ENCODE results near the gene EIF4E3.

The EIF4E3 gene

GRCh38 chr3:71636001-71636400 lies 89.2 kb downstream of the EIF4E3 start:
- no peak for ATAC-seq
- no peak for TF ChIP-seq ZFP3 (CRISPR knock-in tag; IDR thresholded peaks at IDR 0.05)
- TF ChIP-seq TCF4 (CRISPR knock-in tag; IDR thresholded peaks at IDR 0.05; ENCODE audit: borderline replicate concordance): no peak
- no peak for TF ChIP-seq ZNF70 (CRISPR knock-in tag; IDR thresholded peaks at IDR 0.05)

- TF ChIP-seq TOX (CRISPR knock-in tag; IDR thresholded peaks at IDR 0.05; ENCODE audit: borderline replicate concordance) (no peak), CREB5 (CRISPR knock-in tag; IDR thresholded peaks at IDR 0.05; ENCODE audit: low read depth) (no peak), CSDC2 (CRISPR knock-in tag; IDR thresholded peaks at IDR 0.05) (no peak), ZFP3 (CRISPR knock-in tag; IDR thresholded peaks at IDR 0.05) (no peak), RARB (CRISPR knock-in tag; IDR thresholded peaks at IDR 0.05) (no peak), PPARA (CRISPR knock-in tag; IDR thresholded peaks at IDR 0.05; ENCODE audit: borderline replicate concordance) (no peak), ZFP30 (CRISPR knock-in tag; IDR thresholded peaks at IDR 0.05) (no peak), BACH2 (CRISPR knock-in tag; IDR thresholded peaks at IDR 0.05; ENCODE audit: borderline replicate concordance) (no peak), GLIS3 (CRISPR knock-in tag; IDR thresholded peaks at IDR 0.05) (no peak), ZNF565 (CRISPR knock-in tag; conservative IDR thresholded peaks at IDR 0.05; ENCODE audit: low read depth) (no peak), CSRNP3 (CRISPR knock-in tag; IDR thresholded peaks at IDR 0.05) (no peak), ESRRG (CRISPR knock-in tag; IDR thresholded peaks at IDR 0.05) (no peak), ZC3H10 (CRISPR knock-in tag; IDR thresholded peaks at IDR 0.05) (no peak), ZNF8 (CRISPR knock-in tag; IDR thresholded peaks at IDR 0.05) (no peak)
- no peak for ATAC-seq
Measured at GRCh38 chr3:71634671-71635070, 90.5 kb downstream of the EIF4E3 start.

- no peak for TF ChIP-seq ZFP3 (CRISPR knock-in tag; IDR thresholded peaks at IDR 0.05)
- TF ChIP-seq CSDC2 (CRISPR knock-in tag; IDR thresholded peaks at IDR 0.05): no peak
- no peak for TF ChIP-seq ZNF8 (CRISPR knock-in tag; IDR thresholded peaks at IDR 0.05)
- TF ChIP-seq PPARA (CRISPR knock-in tag; IDR thresholded peaks at IDR 0.05; ENCODE audit: borderline replicate concordance): no peak
- no peak for TF ChIP-seq ZFP30 (CRISPR knock-in tag; IDR thresholded peaks at IDR 0.05)
- no peak for ATAC-seq
Measured at GRCh38 chr3:71629711-71630110, 95.5 kb downstream of the EIF4E3 start.

GRCh38 chr3:71629289-71629688 lies 95.9 kb downstream of the EIF4E3 start:
- no peak for TF ChIP-seq ZNF8 (CRISPR knock-in tag; IDR thresholded peaks at IDR 0.05)
- TF ChIP-seq CSRNP3 (CRISPR knock-in tag; IDR thresholded peaks at IDR 0.05): no peak
- TF ChIP-seq BACH2 (CRISPR knock-in tag; IDR thresholded peaks at IDR 0.05; ENCODE audit: borderline replicate concordance): no peak
- no peak for TF ChIP-seq TSHZ2 (CRISPR knock-in tag; IDR thresholded peaks at IDR 0.05)
- no peak for TF ChIP-seq CREB5 (CRISPR knock-in tag; IDR thresholded peaks at IDR 0.05; ENCODE audit: low read depth)
- TF ChIP-seq GLIS3 (CRISPR knock-in tag; IDR thresholded peaks at IDR 0.05): no peak
- no peak for TF ChIP-seq ZNF70 (CRISPR knock-in tag; IDR thresholded peaks at IDR 0.05)
- TF ChIP-seq TOX (CRISPR knock-in tag; IDR thresholded peaks at IDR 0.05; ENCODE audit: borderline replicate concordance): no peak
- TF ChIP-seq CSDC2 (CRISPR knock-in tag; IDR thresholded peaks at IDR 0.05): no peak
- no peak for TF ChIP-seq PATZ1 (CRISPR knock-in tag; IDR thresholded peaks at IDR 0.05; ENCODE audit: borderline replicate concordance)
- peak; percentile 40; the same call in 2 of the 3 replicates for ATAC-seq
